Kidney (tissue), 14 donors: Measurements from ENCODE around the gene MSI1. TPM values are rescaled to one million over a fixed set of nuclear protein-coding genes. Genes with fewer than 3 reads are reported as not detected.

ENCODE experiments used
- DNase-seq, 5 donors: peaks; one replicate each; pipeline ENCODE4 v3.0.0-alpha.2; 2013 to 2020
- FAIRE-seq: peaks from 2 replicates; lab custom pipeline; 2012; peaks lifted over from hg19 to GRCh38; lab: Jason Lieb, UNC
- H3K27ac ChIP-seq, 2 donors: one replicate each; pipeline ENCODE4 v1.7.0; 2013; ENCODE audit warnings: low read depth in 2 of 2, low read length in 2 of 2, inconsistent platforms in 1 of 2
- H3K27me3 ChIP-seq: one replicate; pipeline ENCODE4 v1.7.1; 2013; ENCODE audit warnings: low read length, inconsistent platforms; ENCODE audit not compliant: control insufficient read depth, insufficient read depth
- H3K36me3 ChIP-seq, 3 donors: one replicate each; pipeline versions ENCODE4 v1.7.0 to v1.7.1; 2013; ENCODE audit warnings: low read length in 3 of 3, control low read depth in 1 of 3, inconsistent platforms in 1 of 3; ENCODE audit not compliant: insufficient read depth in 3 of 3, control insufficient read depth in 2 of 3
- H3K4me1 ChIP-seq, 3 donors: one replicate each; pipeline versions ENCODE4 v1.7.0 to v1.7.1; 2013; ENCODE audit warnings: low read length in 3 of 3, inconsistent platforms in 1 of 3, low read depth in 1 of 3; ENCODE audit not compliant: control insufficient read depth in 2 of 3, insufficient read depth in 2 of 3
- H3K4me3 ChIP-seq, 3 donors: one replicate each; pipeline versions ENCODE4 v1.7.0 to v1.8.1; 2013; ENCODE audit warnings: low read length in 3 of 3, control low read depth in 1 of 3, inconsistent platforms in 1 of 3
- H3K9ac ChIP-seq, 3 donors: one replicate each; pipeline versions ENCODE4 v1.7.0 to v1.7.1; 2013; ENCODE audit warnings: low read length in 3 of 3, control low read depth in 1 of 3, inconsistent platforms in 1 of 3
- H3K9me3 ChIP-seq, 3 donors: one replicate each; pipeline versions ENCODE4 v1.7.0 to v1.7.1; 2013; ENCODE audit warnings: low read length in 3 of 3, control low read depth in 1 of 3, inconsistent platforms in 1 of 3; ENCODE audit not compliant: control insufficient read depth in 2 of 3, insufficient read depth in 1 of 3
- intact Hi-C: fragments of 100-400 bp; cut with DNase I; formaldehyde crosslinking; loops from one replicate; pipeline ENCODE4 v1.11.1; 2022
- polyA plus RNA-seq: library from polyadenylated mRNA; stranded (reverse); fragments of 350-450 nt; fragmentation: Illumina TruSeq; extraction: RNeasy Lipid Tissue Mini Kit (QIAGEN cat#74804); gene quantifications from one replicate; pipeline ENCODE4 v1.2.3, GENCODE V29; 2014; ENCODE audit warnings: low read depth, low replicate concordance; ENCODE audit not compliant: insufficient read depth
- total RNA-seq: library from RNA; stranded (reverse); fragmentation: NEBNext Ultra II Directional; extraction: Animal tissue kit (Norgen Biotek cat#: 25700); gene quantifications from one replicate; pipeline ENCODE4 v1.2.1, GENCODE V29; 2021
- TF ChIP-seq, protein P1 (sequence below): IDR thresholded peaks from 3 replicates; pipeline ENCODE4 v1.5.1; 2012; ENCODE audit warnings: mild to moderate bottlenecking, moderate library complexity, borderline replicate concordance; ENCODE audit not compliant: insufficient read depth; ENCODE audit errors: extremely low read depth
- donor health status: control.
- donor health status: control.
- donor health status: control.
- donor health status: control.
- donor health status: control.
- donor health status: DM: yes; HTN: yes; CAD: no.
- donor health status: Normal renal cell carcinoma (clear cell type).

MSI1 gene
- total and polyA plus RNA-seq, 2 donors from 2014 or later = 0.80 to 1.3 TPM

DNA sequence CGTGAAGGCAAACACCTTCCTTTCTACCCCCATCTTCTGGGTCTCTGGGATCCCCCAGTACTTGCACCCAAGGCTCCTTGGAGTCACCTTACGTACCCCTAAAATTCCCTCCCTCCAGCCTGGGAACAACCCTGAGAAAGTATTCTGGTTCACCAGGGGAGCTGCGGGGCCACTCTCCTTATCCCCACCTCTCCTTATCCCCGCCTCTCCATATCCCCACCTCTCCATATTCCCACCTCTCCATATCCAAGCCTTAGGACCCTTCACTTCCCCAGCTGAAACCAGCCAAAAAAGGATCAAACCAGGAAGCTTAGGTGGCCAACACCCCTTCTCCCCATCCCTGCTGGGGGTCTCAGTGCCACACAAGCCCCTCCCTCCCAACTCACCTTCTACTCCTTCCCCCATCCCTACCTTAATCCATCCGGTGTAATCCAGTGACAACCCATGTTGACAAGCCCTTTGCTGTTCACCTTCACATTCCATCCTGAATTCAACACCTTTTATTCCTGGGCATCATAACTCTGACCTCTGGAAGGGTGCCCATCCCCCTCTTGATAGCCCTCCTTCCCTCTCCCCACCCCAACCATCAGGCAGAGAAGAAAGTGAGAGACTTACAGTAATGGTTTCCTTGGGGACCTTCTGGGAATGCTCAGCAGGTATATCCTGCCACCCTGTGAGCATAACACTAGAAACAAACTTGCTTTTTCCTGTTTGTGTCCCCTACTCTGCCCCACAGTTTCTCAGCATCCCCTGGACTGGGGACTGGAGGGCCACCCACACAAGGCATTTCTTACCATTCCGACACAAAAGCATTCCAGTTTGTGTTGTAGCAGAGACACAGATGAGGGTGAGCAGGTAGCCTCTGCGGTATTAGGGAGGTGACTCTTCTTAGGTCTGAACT lies 1.6 kb upstream of the MSI1 start:
- H3K27me3 ChIP-seq = no peaks in the 10 kb centered on the region

DNA sequence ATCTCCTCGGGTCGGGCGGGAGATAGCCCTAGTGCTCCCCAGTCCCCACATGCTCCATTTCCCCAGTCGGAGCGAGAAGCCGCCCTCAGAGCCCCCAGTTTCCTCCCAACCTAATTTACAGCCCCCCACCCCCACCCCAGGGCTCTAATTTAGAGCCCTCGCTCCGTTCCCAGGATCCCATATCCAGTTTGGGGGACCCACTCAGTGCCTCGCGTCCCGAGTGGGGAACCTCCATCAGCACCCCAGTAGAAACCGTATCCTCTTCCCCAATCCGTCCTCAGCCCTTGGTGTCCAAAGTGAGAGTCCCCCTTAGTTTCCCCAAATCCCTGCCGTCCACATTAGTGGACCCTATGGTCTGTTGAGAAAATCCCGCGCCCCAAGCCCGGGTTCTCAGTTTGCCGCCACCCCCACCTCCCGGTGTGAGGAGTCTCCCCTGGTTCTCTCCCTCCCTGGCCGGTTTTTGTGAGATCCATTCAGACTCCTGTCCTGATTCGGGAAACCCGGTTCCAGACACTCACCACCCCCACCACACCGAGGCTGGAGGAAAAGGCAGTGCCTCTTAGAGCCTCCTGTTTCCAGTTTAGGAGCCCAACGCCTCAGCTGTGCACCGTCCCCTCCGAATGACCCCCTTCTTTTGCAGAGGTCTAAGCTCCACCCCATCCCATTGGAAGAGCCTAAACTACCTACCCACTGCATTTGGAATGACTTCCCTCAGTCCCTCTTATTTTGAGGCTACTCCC lies 809 bp upstream of the MSI1 start:
- Histone ChIP-seq H3K9me3 (no peaks in the 10 kb centered on the region), H3K4me3 (peak overlapping the region in 2 of 3 donors; percentile 20 to 25), H3K36me3 (no peaks in the 10 kb centered on the region), H3K4me1 (no peaks in the 10 kb centered on the region), H3K27me3 (no peaks in the 10 kb centered on the region), H3K27ac (no peak overlapping the region), H3K9ac (no peak overlapping the region)
- peak in 1 of 5 donors; percentile 71 for DNase-seq
- TF ChIP-seq, protein P1, sequence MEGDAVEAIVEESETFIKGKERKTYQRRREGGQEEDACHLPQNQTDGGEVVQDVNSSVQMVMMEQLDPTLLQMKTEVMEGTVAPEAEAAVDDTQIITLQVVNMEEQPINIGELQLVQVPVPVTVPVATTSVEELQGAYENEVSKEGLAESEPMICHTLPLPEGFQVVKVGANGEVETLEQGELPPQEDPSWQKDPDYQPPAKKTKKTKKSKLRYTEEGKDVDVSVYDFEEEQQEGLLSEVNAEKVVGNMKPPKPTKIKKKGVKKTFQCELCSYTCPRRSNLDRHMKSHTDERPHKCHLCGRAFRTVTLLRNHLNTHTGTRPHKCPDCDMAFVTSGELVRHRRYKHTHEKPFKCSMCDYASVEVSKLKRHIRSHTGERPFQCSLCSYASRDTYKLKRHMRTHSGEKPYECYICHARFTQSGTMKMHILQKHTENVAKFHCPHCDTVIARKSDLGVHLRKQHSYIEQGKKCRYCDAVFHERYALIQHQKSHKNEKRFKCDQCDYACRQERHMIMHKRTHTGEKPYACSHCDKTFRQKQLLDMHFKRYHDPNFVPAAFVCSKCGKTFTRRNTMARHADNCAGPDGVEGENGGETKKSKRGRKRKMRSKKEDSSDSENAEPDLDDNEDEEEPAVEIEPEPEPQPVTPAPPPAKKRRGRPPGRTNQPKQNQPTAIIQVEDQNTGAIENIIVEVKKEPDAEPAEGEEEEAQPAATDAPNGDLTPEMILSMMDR = no peak
- no peak for FAIRE-seq
- intact Hi-C loops = loop anchor here (10.0 kb wide), 1 partner anchor 55 kb away; no protein-coding TSS in a partner anchor

More for the DNA sequence above, 1.6 kb upstream of the MSI1 start:
- DNase-seq (no peak), FAIRE-seq (no peak)
- TF ChIP-seq, protein P1 = no peak
- Histone ChIP-seq H3K9ac (no peak overlapping the region), H3K4me3 (peak overlapping the region in 1 of 3 donors; percentile 11), H3K27ac (no peak overlapping the region), H3K4me1 (no peaks in the 10 kb centered on the region), H3K9me3 (no peaks in the 10 kb centered on the region), H3K36me3 (no peaks in the 10 kb centered on the region)
- intact Hi-C loops = no loop called here

DNA sequence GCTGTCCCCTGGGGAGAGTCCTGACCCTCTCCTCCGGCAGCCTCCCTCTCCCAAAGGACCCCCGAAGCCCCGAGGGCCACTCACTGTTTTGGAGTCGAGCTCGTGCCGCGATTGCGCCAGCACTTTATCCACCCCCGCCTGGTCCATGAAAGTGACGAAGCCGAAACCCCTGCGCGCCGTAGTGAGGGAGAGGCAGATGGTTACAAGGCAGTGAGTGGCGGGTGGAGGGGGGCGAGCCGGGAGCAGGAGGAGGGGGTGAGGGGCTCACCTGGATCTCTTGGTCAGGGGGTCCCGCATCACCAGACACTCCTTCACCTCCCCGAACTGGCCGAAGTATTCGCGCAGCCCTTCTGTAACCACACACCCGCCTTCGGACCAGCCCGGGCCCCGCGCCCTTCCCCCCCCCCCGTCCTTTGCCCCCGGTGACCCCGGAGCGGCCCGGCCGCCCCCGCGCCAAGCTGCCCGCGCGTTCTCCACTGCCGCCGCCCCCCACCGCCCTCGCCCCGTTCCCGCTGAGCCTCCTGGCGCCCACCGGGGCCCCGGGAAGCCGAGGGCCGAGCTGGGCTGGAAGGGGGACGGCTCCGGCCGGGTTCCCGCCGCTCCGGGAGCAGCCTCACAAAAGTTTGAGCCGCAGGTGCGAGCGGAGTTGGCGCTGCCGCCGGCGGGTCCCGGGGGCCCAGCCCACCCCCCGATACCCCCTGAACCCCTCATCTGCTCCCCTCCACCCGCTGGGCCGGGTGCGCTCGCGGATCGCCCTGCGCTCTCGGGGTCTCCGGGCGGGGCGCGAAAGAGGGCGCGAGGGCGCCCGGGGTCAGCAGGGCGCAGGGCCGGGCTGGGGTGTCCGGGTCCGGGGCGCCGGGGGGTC lies 808 bp downstream of the MSI1 start:
- intact Hi-C loops = loop anchor here (10.0 kb wide), 1 partner anchor 57 kb away; no protein-coding TSS in a partner anchor
- Histone ChIP-seq H3K4me1 (no peaks in the 10 kb centered on the region), H3K27ac (no peak overlapping the region), H3K9me3 (no peaks in the 10 kb centered on the region), H3K27me3 (no peaks in the 10 kb centered on the region), H3K4me3 (peak overlapping the region in 2 of 3 donors; percentile 29 to 30), H3K36me3 (no peaks in the 10 kb centered on the region), H3K9ac (peak overlapping the region in 1 of 3 donors; percentile 18)
- FAIRE-seq = no peak
- TF ChIP-seq, protein P1 = no peak
- DNase-seq = peak in 4 of 5 donors; percentile 55 to 81 (median 64)
